ENCODE measurements around the gene SLC38A3.

The SLC38A3 gene

GRCh38 chr3:50204804-50205412 is at the start of gene SLC38A3:
Gene SLC38A3, plus strand, starts transcription at chr3:50205271. Its CDS starts 8,929 bp downstream, at chr3:50214200.
- FAIRE-seq (no peak), DNase-seq (ENCODE audit: low spot score) (peak; percentile 62)

GRCh38 chr3:50155491-50155878 is 49.6 kb upstream of the SLC38A3 start:
- FAIRE-seq (no peak), DNase-seq (ENCODE audit: low spot score) (no peak)

GRCh38 chr3:50155891-50156290 is 49.2 kb upstream of the SLC38A3 start:
- FAIRE-seq (no peak), DNase-seq (ENCODE audit: low spot score) (peak; percentile 35)

GRCh38 chr3:50156549-50157493 is 48.2 kb upstream of the SLC38A3 start:
- FAIRE-seq: peak; percentile 75

GRCh38 chr3:50157827-50158529 is 47.1 kb upstream of the SLC38A3 start:
- DNase-seq (ENCODE audit: low spot score): no peak
- no peak for FAIRE-seq

More at GRCh38 chr3:50156549-50157493, 48.2 kb upstream of the SLC38A3 start:
- DNase-seq (ENCODE audit: low spot score): peak; percentile 47

- FAIRE-seq (no peak), DNase-seq (ENCODE audit: low spot score) (no peak)
These were observed 46.4 kb upstream of the SLC38A3 start for GRCh38 chr3:50158530-50159146.

- DNase-seq (ENCODE audit: low spot score) (no peak), FAIRE-seq (no peak)
These were observed 44.5 kb upstream of the SLC38A3 start for GRCh38 chr3:50160561-50160983.

GRCh38 chr3:50161320-50161719 is 43.8 kb upstream of the SLC38A3 start:
- DNase-seq (ENCODE audit: low spot score): no peak
- peak; percentile 44 for FAIRE-seq

GRCh38 chr3:50162034-50162883 is 42.8 kb upstream of the SLC38A3 start:
- FAIRE-seq (peak; percentile 55), DNase-seq (ENCODE audit: low spot score) (no peak)

- peak; percentile 66 for FAIRE-seq
- peak; percentile 88 for DNase-seq (ENCODE audit: low spot score)
These were observed 41.3 kb upstream of the SLC38A3 start for GRCh38 chr3:50163572-50164455.

- DNase-seq (ENCODE audit: low spot score) (no peak), FAIRE-seq (no peak)
These were observed 40.6 kb upstream of the SLC38A3 start for GRCh38 chr3:50164481-50164880.

GRCh38 chr3:50164984-50165909 is 39.8 kb upstream of the SLC38A3 start:
- DNase-seq (ENCODE audit: low spot score): peak; percentile 37
- peak; percentile 35 for FAIRE-seq

- FAIRE-seq: peak; percentile 13
- no peak for DNase-seq (ENCODE audit: low spot score)
These were observed 39.0 kb upstream of the SLC38A3 start for GRCh38 chr3:50165910-50166538.

- no peak for FAIRE-seq
- DNase-seq (ENCODE audit: low spot score): no peak
These were observed 38.5 kb upstream of the SLC38A3 start for GRCh38 chr3:50166620-50167019.

GRCh38 chr3:50167069-50167840 is 37.8 kb upstream of the SLC38A3 start:
- FAIRE-seq (peak; percentile 9), DNase-seq (ENCODE audit: low spot score) (peak; percentile 38)

GRCh38 chr3:50167841-50168209 is 37.2 kb upstream of the SLC38A3 start:
- FAIRE-seq (no peak), DNase-seq (ENCODE audit: low spot score) (no peak)

- DNase-seq (ENCODE audit: low spot score): no peak
- no peak for FAIRE-seq
These were observed 36.7 kb upstream of the SLC38A3 start for GRCh38 chr3:50168388-50168787.
